Neuronal stem cell (in vitro differentiated cells): Measurements from ENCODE around the gene ZNF512B.

ENCODE experiments used
- DNase-seq: peaks from one replicate; pipeline ENCODE4 v3.0.0-alpha.2; 2013; ENCODE audit warnings: low spot score
- H2AFZ ChIP-seq: one replicate; pipeline ENCODE4 v1.6.1; 2013; ENCODE audit warnings: mild to moderate bottlenecking, low read length, inconsistent platforms
- H2AK5ac ChIP-seq: 2 replicates; pipeline ENCODE4 v1.6.1; 2013; ENCODE audit warnings: low read depth, mild to moderate bottlenecking, inconsistent platforms, low read length, moderate library complexity, mixed read lengths
- H2BK120ac ChIP-seq: 2 replicates; pipeline ENCODE4 v1.6.1; 2013; ENCODE audit warnings: low read depth, mild to moderate bottlenecking, inconsistent platforms, low read length, moderate library complexity, mixed read lengths
- H2BK12ac ChIP-seq: one replicate; pipeline ENCODE4 v1.6.1; 2013; ENCODE audit warnings: low read length, inconsistent platforms
- H2BK15ac ChIP-seq: 2 replicates; pipeline ENCODE4 v1.6.1; 2013; ENCODE audit warnings: mild to moderate bottlenecking, low read length, inconsistent platforms, mixed read lengths
- H2BK5ac ChIP-seq: one replicate; pipeline ENCODE4 v1.6.1; 2013; ENCODE audit warnings: inconsistent platforms, mild to moderate bottlenecking, low read length, moderate library complexity
- H3K14ac ChIP-seq: one replicate; pipeline ENCODE4 v1.6.1; 2013; ENCODE audit warnings: low read length, inconsistent platforms
- H3K18ac ChIP-seq: 2 replicates; pipeline ENCODE4 v1.6.1; 2013; ENCODE audit warnings: low read length, inconsistent platforms
- H3K23ac ChIP-seq: 2 replicates; pipeline ENCODE4 v1.6.1; 2013; ENCODE audit warnings: low read depth, mild to moderate bottlenecking, mixed read lengths, low read length, inconsistent platforms; ENCODE audit not compliant: poor library complexity
- H3K27ac ChIP-seq: replicated peaks from 3 replicates; pipeline ENCODE4 v1.5.1; 2013; ENCODE audit warnings: low read length, inconsistent platforms
- H3K27me3 ChIP-seq, 3 experiments: 2 replicates each; pipeline ENCODE4 v1.6.1; 2013; ENCODE audit warnings: low read length in 3 of 3, mild to moderate bottlenecking in 2 of 3, inconsistent platforms in 1 of 3, low read depth in 1 of 3, mixed read lengths in 1 of 3, moderate library complexity in 1 of 3; ENCODE audit not compliant: control insufficient read depth in 3 of 3, insufficient read depth in 3 of 3
- H3K36me3 ChIP-seq, 2 donors: replicated peaks in 1 of 2; 2 replicates each; pipeline ENCODE4 v1.6.1; 2013; ENCODE audit warnings: low read length in 2 of 2; ENCODE audit not compliant: control insufficient read depth in 2 of 2, insufficient read depth in 2 of 2
- H3K4ac ChIP-seq: 2 replicates; pipeline ENCODE4 v1.6.1; 2013; ENCODE audit warnings: inconsistent platforms, mild to moderate bottlenecking, low read length, moderate library complexity
- H3K4me1 ChIP-seq, 2 donors: 1 replicate in 1 of 2; 2 replicates in 1 of 2; pipeline ENCODE4 v1.6.1; 2013; ENCODE audit warnings: low read length in 2 of 2, low read depth in 1 of 2; ENCODE audit not compliant: control insufficient read depth in 2 of 2, insufficient read depth in 1 of 2
- H3K4me2 ChIP-seq: one replicate; pipeline ENCODE4 v1.6.1; 2013; ENCODE audit warnings: mild to moderate bottlenecking, low read length, inconsistent platforms; ENCODE audit not compliant: insufficient read depth, poor library complexity, severe bottlenecking
- H3K4me3 ChIP-seq, 2 donors: 2 replicates each; pipeline ENCODE4 v1.5.1; 2013; ENCODE audit warnings: low read length in 2 of 2, mild to moderate bottlenecking in 2 of 2, inconsistent platforms in 1 of 2, moderate library complexity in 1 of 2
- H3K79me1 ChIP-seq: one replicate; pipeline ENCODE4 v1.6.1; 2013; ENCODE audit warnings: low read depth, mild to moderate bottlenecking, inconsistent platforms, low read length, moderate library complexity
- H3K9ac ChIP-seq: one replicate; pipeline ENCODE4 v1.6.1; 2013; ENCODE audit warnings: mild to moderate bottlenecking, low read depth, low read length, inconsistent platforms; ENCODE audit not compliant: poor library complexity
- H3K9me3 ChIP-seq, 2 donors: replicated peaks in 1 of 2; 2 replicates each; pipeline versions ENCODE3 to v1.6.1; 2013; ENCODE audit warnings: low read length in 2 of 2, mild to moderate bottlenecking in 2 of 2, inconsistent platforms in 1 of 2, low read depth in 1 of 2, mixed read lengths in 1 of 2, moderate library complexity in 1 of 2; ENCODE audit not compliant: control insufficient read depth in 2 of 2, insufficient read depth in 1 of 2
- H4K8ac ChIP-seq: one replicate; pipeline ENCODE4 v1.6.1; 2013; ENCODE audit warnings: low read depth, mild to moderate bottlenecking, inconsistent platforms, low read length, moderate library complexity
- H4K91ac ChIP-seq: one replicate; pipeline ENCODE4 v1.6.1; 2013; ENCODE audit warnings: low read length, low read depth, mild to moderate bottlenecking, inconsistent platforms; ENCODE audit not compliant: poor library complexity
- WGBS, 2 donors: extraction: QIAGEN DNeasy Blood & Tissue Kit; methylation state at CpG; one replicate each; pipeline ENCODE4 v1.1.7; 2013; ENCODE audit warnings: missing lambda C conversion rate in 2 of 2, mixed read lengths in 1 of 2; ENCODE audit not compliant: insufficient read length in 2 of 2, insufficient replicate concordance in 1 of 2; ENCODE audit errors: extremely low coverage in 2 of 2; 5-methylcytosine and 5-hydroxymethylcytosine counted together

ZNF512B gene

GRCh38 chr20:63968928-63969760, 586 bp downstream of the ZNF512B start:
- peak overlapping the region; percentile 71 to 81 for H3K4me3 ChIP-seq
- peak overlapping the region; percentile 91 for H3K9ac ChIP-seq
- no CpG with 5 or more reads among the region's 70 CpGs for WGBS, 2 donors
- peak overlapping the region; percentile 93 for H3K18ac ChIP-seq
- no peak overlapping the region for H2BK15ac ChIP-seq
- peak overlapping the region; percentile 8 for H3K14ac ChIP-seq
- peaks cover 11 to 13% of the 10 kb centered on the region in 2 donors for H3K4me1 ChIP-seq
- H2AK5ac ChIP-seq = peak overlapping the region; percentile 68
- H4K8ac ChIP-seq = no peak overlapping the region
- no peak for DNase-seq
- H4K91ac ChIP-seq = no peak overlapping the region
- H3K23ac ChIP-seq = peak overlapping the region; percentile 55
- peak overlapping the region; percentile 56 for H2AFZ ChIP-seq
- H3K9me3 ChIP-seq = peaks cover 0 to 25% of the 10 kb centered on the region in 2 donors
- H3K4me2 ChIP-seq = peak overlapping the region; percentile 66
- H3K27ac ChIP-seq = no peak overlapping the region
- no peak overlapping the region for H2BK120ac ChIP-seq
- no peak overlapping the region for H3K4ac ChIP-seq
- peak overlapping the region; percentile 10 for H2BK12ac ChIP-seq
- peaks cover 4% of the 10 kb centered on the region for H3K79me1 ChIP-seq
- peak overlapping the region; percentile 61 for H2BK5ac ChIP-seq
- H3K27me3 ChIP-seq = peaks cover 0 to 9% (median 0%) of the 10 kb centered on the region in 3 experiments
- peaks cover 29 to 32% of the 10 kb centered on the region in 2 donors for H3K36me3 ChIP-seq

GRCh38 chr20:63968136-63968927, 1.4 kb downstream of the ZNF512B start:
- peak overlapping the region; percentile 63 for H3K9ac ChIP-seq
- peaks cover 4% of the 10 kb centered on the region for H3K79me1 ChIP-seq
- H3K23ac ChIP-seq = peak overlapping the region; percentile 92
- no peak overlapping the region for H4K8ac ChIP-seq
- H4K91ac ChIP-seq = no peak overlapping the region
- H2BK5ac ChIP-seq = peak overlapping the region; percentile 61
- H3K4me3 ChIP-seq = peak overlapping the region in 1 of 2 donors; percentile 71
- H2BK120ac ChIP-seq = no peak overlapping the region
- H2AFZ ChIP-seq = no peak overlapping the region
- no peak overlapping the region for H2BK15ac ChIP-seq
- peak overlapping the region; percentile 66 for H3K4me2 ChIP-seq
- peaks cover 9 to 13% of the 10 kb centered on the region in 2 donors for H3K4me1 ChIP-seq
- no peak overlapping the region for H3K18ac ChIP-seq
- H3K27me3 ChIP-seq = peaks cover 0 to 9% (median 0%) of the 10 kb centered on the region in 3 experiments
- no peak for DNase-seq
- H3K9me3 ChIP-seq = peaks cover 0 to 31% of the 10 kb centered on the region in 2 donors
- H3K4ac ChIP-seq = no peak overlapping the region
- WGBS, 2 donors = no CpG with 5 or more reads among the region's 14 CpGs
- H2AK5ac ChIP-seq = peak overlapping the region; percentile 68
- peaks cover 37 to 40% of the 10 kb centered on the region in 2 donors for H3K36me3 ChIP-seq
- H3K27ac ChIP-seq = no peak overlapping the region
- H2BK12ac ChIP-seq = no peak overlapping the region
- H3K14ac ChIP-seq = no peak overlapping the region

GRCh38 chr20:63967330-63968135, 2.2 kb downstream of the ZNF512B start:
- H3K9me3 ChIP-seq = peaks cover 0 to 31% of the 10 kb centered on the region in 2 donors
- no peak overlapping the region for H3K9ac ChIP-seq
- no peak overlapping the region for H3K14ac ChIP-seq
- no peak overlapping the region for H3K4me3 ChIP-seq
- peak overlapping the region; percentile 55 for H3K23ac ChIP-seq
- no peak overlapping the region for H4K91ac ChIP-seq
- no peak overlapping the region for H3K18ac ChIP-seq
- no peak overlapping the region for H2AFZ ChIP-seq
- H3K4me2 ChIP-seq = no peak overlapping the region
- H3K4ac ChIP-seq = no peak overlapping the region
- H2BK15ac ChIP-seq = no peak overlapping the region
- H3K36me3 ChIP-seq = peaks cover 42 to 48% of the 10 kb centered on the region in 2 donors
- no peak overlapping the region for H4K8ac ChIP-seq
- WGBS, 2 donors = no CpG with 5 or more reads among the region's 28 CpGs
- H2AK5ac ChIP-seq = no peak overlapping the region
- DNase-seq = no peak
- peaks cover 5% of the 10 kb centered on the region for H3K79me1 ChIP-seq
- no peak overlapping the region for H2BK120ac ChIP-seq
- H3K4me1 ChIP-seq = peaks cover 9 to 13% of the 10 kb centered on the region in 2 donors
- peak overlapping the region; percentile 60 for H2BK5ac ChIP-seq
- peaks cover 0 to 6% (median 0%) of the 10 kb centered on the region in 3 experiments for H3K27me3 ChIP-seq
- no peak overlapping the region for H3K27ac ChIP-seq
- no peak overlapping the region for H2BK12ac ChIP-seq
